Epidermal melanocyte (primary cell): ENCODE results near the gene TADA2B.

Experiments used
- DNase-seq: peaks from one replicate; pipeline ENCODE4 v3.0.0; 2011; ENCODE audit warnings: low spot score; ENCODE audit not compliant: insufficient read length

Gene TADA2B

GRCh38 chr4:7040765-7041164 is 2.4 kb upstream of the TADA2B start:
- DNase-seq, result no peak

- no peak for DNase-seq
Measured at GRCh38 chr4:7041246-7041645, 1.9 kb upstream of the TADA2B start.

GRCh38 chr4:7041801-7042502 is 1.2 kb upstream of the TADA2B start:
- DNase-seq, result peak; percentile 58

- DNase-seq, result peak; percentile 100
Measured at GRCh38 chr4:7042503-7043283, 479 bp upstream of the TADA2B start.

GRCh38 chr4:7044137-7044930 is 1.2 kb downstream of the TADA2B start:
- DNase-seq, result no peak

GRCh38 chr4:7045553-7045952 is 2.4 kb downstream of the TADA2B start:
- no peak for DNase-seq

GRCh38 chr4:7045961-7046921 is 3.1 kb downstream of the TADA2B start:
- DNase-seq, result no peak

- DNase-seq, result no peak
Measured at GRCh38 chr4:7046971-7047370, 3.8 kb downstream of the TADA2B start.

- no peak for DNase-seq
Measured at GRCh38 chr4:7048642-7049041, 5.5 kb downstream of the TADA2B start.

- DNase-seq, result no peak
Measured at GRCh38 chr4:7049295-7049694, 6.1 kb downstream of the TADA2B start.

- no peak for DNase-seq
Measured at GRCh38 chr4:7049739-7050138, 6.6 kb downstream of the TADA2B start.

- DNase-seq, result no peak
Measured at GRCh38 chr4:7050481-7051143, 7.4 kb downstream of the TADA2B start.

GRCh38 chr4:7051144-7051495 is 7.9 kb downstream of the TADA2B start:
- DNase-seq, result no peak

- DNase-seq, result no peak
Measured at GRCh38 chr4:7051905-7052304, 8.7 kb downstream of the TADA2B start.

GRCh38 chr4:7052313-7052712 is 9.1 kb downstream of the TADA2B start:
- DNase-seq, result no peak

GRCh38 chr4:7052923-7053715 is 9.9 kb downstream of the TADA2B start:
- DNase-seq, result no peak

GRCh38 chr4:7054106-7054880 is 11.1 kb downstream of the TADA2B start:
- DNase-seq, result no peak

GRCh38 chr4:7055111-7055989 is 12.2 kb downstream of the TADA2B start:
- no peak for DNase-seq
